Measurements from ENCODE around the gene CEP350. TPM values are rescaled to one million over a fixed set of nuclear protein-coding genes. Genes with fewer than 3 reads are reported as not detected.
"Not testable (repeated sequence)": the region's sequence is repeated elsewhere in the genome, so short reads cannot be mapped to it uniquely, and the experiment has no call there.

Gene CEP350
- polyA plus RNA-seq, 3 donors = 5.5 to 9.8 (median 5.8) TPM

DNA sequence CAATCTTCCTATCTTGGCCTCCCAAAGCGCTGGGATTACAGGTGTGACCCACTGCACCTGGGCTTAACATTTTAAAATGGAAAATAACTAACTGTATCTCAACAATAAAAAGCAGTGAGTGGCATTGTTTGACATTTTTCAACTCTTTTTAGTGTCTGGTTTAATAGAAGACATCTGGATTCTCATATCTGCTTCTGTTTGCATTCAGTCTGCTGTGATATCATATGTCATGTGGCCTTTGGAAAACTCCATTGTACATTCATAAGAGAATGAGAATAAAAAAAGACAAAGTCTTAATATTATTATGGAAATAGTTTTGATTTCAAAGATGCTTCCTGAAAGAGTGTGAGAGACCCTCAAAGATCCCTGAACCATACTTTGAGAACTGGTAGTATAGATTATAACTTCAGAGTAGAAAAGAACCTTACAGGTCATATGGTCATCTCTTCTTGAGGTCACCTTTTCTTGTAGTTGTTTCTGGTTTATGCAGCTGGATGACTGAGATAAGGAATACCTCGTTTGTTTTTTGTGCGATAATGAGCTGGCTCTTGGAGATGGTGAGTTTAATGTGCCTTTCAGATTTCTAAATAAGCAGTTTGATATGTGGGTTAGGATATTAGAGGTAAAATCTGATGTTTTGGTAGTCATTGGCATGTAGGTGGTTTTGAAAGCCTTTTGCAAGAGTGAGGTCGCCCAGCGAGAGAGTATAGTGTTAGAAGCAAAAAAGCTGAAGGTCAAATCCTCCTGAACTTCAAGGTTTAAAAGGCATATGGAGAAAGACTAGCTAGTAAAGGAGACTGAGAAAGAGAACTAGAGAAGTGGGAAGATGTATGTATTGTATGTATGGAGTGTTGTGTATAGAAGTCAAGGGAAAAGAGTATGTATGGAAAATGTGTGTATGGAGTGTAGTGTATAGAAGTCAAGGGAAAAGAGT lies 17.2 kb downstream of the CEP350 start:
- H3K27ac ChIP-seq (ENCODE audit: low read depth, low read length) = no peak overlapping the region
- 49 to 84% (median 79%) methylated on average over 5 of the region's 5 CpGs for WGBS, 3 donors

DNA sequence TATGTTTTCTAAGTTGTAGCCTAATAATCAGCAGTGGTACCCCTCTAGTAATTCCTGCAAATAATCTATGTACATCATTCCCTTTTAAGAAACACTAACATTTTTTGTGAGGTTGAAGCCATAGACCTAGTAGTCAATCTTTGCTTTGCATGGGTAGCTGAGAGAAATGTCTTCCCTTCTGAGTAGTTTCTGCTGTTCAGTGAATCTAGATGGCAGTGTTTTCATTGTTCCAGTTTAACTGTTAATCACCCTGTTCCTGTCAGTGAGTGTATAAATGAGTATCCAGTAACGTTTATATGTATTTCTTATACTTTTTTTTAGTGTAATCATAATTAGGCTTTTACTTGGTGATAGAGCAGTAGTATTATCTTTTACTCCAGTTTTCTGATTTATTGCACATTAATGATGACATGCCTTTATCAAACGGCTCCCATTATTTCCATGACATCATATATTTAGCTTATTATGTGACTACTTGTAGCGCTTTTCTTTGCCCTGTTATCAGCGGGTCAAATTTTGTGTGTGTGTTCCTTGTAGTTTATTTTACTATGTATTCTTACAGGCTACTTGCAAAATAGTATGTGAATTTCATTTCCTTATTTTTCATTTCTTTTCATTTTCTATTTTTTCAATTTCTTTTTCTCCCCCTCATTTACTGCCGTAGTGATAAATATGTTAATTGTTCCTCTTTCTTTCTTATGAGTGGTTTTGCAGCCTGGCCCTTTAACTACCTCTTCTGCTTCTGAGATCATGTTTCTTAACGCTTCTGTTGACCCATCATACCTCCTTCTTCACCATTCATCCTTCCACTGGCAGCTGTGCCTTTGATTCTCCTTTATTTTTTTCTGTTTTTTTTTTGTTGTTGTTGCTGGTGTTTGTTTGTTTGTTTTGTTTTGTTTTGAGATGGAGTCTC lies 18.8 kb downstream of the CEP350 start:
- 65 to 71% (median 70%) methylated on average over 6 of the region's 6 CpGs for WGBS, 3 donors
- no peak overlapping the region for H3K27ac ChIP-seq (ENCODE audit: low read depth, low read length)

DNA sequence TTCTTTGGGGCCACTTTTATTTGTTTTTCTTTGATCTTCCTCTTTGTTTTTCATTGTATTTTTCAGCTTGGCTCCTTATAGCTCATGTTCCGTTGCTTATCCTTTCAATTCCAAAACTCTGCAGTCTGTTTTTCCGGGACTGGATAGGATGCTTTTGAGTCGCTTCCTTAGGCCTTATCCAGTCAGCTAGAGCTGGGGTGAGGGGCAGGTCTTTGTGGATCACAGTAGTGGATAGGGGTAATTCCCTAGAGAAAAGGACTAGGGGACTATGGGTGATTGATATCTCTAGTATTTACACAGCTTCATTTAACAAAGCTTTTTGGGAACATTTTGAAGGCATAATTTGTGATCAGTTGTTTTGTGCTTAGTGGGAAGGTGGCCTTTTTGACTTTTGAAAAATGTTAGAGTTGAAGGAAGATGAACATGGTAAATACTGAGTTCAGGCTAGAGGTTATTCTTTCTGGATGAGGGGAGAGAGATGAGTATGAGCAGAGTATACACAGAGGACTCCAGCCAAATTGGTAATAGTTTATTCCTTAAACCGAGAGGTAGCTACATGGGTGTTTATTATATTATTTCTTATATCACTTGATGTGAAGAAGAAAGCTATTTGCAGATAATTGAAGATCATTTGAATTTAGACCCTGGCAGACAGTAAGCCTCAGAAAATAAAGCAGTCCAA lies 22.5 kb downstream of the CEP350 start:
- no peak overlapping the region for H3K27ac ChIP-seq (ENCODE audit: low read depth, low read length)
- 81 to 86% (median 85%) methylated on average over 4 of the region's 4 CpGs for WGBS, 3 donors

DNA sequence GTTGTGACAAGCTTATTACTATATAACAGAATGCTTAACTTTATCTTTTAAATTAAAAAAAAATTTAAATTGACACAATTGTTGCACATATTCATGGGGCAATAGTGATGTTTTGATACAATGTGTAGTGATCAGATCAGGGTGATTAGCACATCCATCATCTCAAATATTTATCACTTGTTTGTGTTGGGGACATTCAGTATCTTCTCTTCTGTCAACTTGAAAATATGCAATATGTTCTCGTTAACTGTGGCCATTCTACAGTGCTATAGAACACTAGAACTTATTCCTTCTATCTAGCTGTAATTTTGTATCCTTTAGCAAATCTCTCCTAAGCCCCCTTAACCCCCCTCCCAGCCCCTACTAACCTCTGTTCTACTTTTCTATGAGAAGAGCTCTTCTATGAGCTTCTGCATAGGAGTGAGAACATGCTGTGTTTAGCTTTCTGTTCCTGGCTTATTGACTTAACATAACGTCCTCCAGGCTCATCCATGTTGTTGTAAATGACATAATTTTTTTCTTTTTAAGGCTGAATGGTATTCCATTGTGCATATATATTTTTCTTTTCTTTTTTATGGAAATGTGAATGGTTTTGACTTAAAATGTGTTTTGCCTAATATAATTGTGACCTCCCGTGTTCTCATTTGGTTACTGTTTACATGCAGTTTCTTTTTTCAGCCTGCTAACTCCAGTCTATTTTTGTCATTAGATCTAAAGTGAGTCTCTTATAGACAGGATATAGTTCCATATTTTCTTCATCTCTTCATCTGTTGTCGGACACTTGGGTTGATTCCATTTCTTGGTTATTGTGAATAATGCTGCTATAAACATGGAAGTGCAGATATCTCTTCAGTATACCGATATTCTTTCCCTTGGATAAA lies 23.8 kb downstream of the CEP350 start:
- H3K27ac ChIP-seq (ENCODE audit: low read depth, low read length) = no peak overlapping the region
- 80 to 88% (median 84%) methylated on average over 5 of the region's 5 CpGs for WGBS, 3 donors

DNA sequence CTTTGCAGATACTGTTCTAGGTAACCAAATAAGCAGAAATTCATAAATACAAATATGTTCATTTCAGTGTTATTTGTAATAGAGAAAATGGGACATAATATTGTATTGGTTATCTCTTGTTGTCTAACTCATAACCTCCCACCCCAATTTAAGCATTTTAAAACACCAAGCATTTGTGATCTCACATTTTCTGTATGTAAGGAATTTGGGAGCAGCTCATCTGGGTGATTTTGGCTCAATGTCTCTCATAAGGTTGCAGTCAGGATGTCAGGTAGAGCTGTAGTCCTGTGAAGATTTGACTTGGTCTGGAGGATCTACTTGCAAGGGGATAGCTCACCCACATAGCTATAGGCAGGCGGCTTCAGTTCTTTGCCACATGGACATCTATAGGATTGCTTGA lies 29.5 kb downstream of the CEP350 start:
- WGBS, 3 donors = 97 to 100% (median 98%) methylated on average over 1 of the region's 1 CpG
- no peak overlapping the region for H3K27ac ChIP-seq (ENCODE audit: low read depth, low read length)

DNA sequence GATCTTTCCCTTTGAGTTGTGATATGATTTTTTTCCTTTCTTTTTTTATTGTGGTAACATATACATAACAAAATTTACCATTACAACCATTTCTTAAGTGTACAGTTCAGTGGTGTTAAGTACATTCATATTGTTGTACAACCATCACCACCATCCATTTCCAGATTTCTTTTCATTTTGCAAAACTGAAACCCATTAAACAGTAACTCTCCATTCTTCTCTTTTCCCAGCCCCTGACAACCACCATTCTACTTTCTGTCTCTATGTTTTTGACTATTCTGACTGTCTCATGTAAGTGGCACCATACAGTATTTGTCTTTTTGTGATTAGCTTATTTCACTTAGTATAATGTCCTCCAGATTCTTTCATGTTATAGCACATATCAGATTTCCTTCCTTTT lies 30.3 kb downstream of the CEP350 start:
- no peak overlapping the region for H3K27ac ChIP-seq (ENCODE audit: low read depth, low read length)

DNA sequence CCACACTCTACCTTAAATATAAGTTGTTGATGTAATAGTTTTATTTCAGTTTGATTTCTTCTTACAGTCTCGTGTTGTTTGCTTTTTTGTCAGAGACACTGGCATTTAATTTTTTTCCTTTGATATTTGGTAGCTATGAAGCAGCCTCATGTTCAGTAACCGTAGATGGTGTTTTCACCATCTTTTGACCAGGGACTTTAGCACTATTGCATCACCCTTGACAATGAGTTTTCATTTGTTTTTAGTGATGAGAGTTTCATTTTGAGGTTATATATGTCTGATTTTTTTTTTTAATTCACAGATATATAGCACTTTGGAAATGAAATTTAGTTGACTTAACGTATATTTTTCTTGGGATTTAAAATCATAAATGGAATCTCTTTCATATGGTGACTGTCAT lies 36.2 kb downstream of the CEP350 start:
- WGBS, 3 donors = 89 to 94% (median 92%) methylated on average over 3 of the region's 3 CpGs
- H3K27ac ChIP-seq (ENCODE audit: low read depth, low read length) = no peak overlapping the region

DNA sequence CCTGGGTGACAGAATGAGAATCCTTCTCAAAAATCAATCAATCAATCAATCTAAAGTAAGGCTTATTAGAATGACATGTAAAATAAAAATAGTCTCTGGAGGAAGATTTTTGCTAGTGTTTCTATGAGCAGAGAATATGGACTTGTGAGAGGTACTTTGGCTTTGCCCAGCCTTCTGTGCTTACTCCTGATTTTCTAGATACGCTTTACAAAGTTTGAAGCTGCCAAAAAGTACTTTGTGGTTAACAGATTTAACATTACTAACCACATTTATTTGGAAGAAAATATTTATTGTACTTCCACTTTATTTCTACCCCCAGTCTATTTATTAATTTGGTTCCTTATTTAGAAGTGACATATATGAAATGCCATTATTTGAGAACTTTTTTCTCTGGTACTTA lies 41.0 kb downstream of the CEP350 start:
- no peak overlapping the region for H3K27ac ChIP-seq (ENCODE audit: low read depth, low read length)
- WGBS, 3 donors = 91 to 100% (median 97%) methylated on average over 1 of the region's 1 CpG

DNA sequence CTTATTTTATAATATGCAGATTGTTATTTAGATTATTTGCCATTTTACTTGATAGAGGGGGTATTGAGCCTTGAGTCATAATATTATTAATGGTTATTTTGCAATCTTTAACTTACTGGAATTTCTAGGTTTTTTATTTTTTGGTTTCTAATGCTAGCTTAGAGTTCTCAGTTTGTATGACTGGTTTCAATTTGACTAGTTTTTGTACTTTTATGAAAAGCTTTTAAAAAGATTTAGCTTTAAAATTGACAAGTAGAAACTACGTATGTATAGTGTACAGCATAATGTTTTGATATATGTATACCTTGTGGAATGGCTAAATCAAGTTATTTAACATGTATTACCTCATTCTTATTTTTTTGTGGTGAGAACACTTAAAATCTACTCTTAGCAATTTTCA lies 41.5 kb downstream of the CEP350 start:
- H3K27ac ChIP-seq (ENCODE audit: low read depth, low read length) = no peak overlapping the region
- WGBS, 3 donors = 98 to 100% (median 99%) methylated on average over 1 of the region's 1 CpG

DNA sequence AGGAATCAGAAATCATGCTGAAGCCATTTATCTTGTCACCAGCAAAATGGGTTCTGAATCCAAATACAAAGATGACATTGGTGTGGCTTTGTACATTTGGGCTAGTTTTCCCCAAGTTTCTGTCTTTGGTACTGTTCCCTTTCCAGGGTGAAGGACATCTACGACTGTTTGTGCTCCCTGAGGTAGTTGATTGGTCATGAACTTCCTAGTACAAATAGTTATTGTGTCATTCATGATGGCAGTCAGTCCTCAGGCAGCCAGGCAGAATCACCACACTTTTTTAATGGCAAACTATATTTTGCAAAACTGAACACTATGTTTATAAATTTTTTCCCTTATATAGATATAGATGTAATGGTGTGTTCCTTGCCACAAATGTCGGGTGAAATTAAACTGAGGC lies 46.0 kb downstream of the CEP350 start:
- H3K27ac ChIP-seq (ENCODE audit: low read depth, low read length) = no peak overlapping the region
- WGBS, 3 donors = 76 to 92% (median 79%) methylated on average over 2 of the region's 2 CpGs

DNA sequence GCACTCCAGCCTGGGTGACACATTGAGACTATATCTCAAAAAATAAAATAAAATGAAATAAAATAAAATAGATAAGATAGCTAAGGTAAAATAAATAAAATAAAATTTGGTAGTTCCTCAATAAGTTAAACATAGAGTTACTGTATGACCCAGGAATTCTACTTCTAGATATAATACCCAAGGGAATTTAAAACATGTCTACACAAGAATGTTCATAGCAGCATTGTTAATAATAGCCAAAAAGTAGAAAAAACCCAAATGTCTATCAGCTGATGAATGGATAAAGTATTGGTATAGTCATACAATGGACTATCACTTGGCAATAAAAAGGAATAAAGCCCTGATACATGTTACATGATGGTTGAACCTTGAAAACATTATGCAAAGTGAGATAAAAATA lies 47.8 kb downstream of the CEP350 start:
- H3K27ac ChIP-seq (ENCODE audit: low read depth, low read length) = no peak overlapping the region

DNA sequence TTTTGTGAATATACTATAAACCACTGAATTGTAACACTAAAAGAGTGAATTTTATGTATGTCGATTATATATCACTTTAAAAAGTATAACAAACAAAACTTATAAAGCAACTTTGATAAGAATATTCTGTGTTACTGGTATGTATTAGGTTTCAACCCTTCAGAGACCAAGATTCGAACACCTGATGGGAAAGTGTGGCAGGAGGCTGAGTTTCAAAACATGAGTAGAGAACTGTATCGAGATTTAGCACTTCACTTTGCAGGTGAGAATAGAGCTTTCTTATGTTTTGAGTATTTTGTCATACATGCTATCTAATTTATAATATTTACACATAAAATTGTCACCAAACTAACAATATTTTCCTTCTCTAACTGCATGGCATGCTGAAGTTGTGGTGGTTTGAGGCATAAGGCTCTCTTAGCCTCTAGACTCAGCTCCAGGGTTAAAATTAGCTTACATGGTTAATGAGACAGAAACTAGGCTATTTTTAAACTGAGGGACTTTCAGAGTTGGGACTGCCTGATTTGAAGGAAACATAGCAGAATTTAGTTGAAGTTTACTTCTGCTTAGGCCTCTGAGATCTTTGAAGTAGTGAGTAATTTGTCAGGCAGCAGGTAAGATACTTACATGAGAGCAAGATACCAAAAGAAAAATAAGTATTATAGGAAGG lies 48.6 kb downstream of the CEP350 start:
- no peak overlapping the region for H3K27ac ChIP-seq (ENCODE audit: low read depth, low read length)
- WGBS, 3 donors = 93 to 97% (median 94%) methylated on average over 3 of the region's 3 CpGs

DNA sequence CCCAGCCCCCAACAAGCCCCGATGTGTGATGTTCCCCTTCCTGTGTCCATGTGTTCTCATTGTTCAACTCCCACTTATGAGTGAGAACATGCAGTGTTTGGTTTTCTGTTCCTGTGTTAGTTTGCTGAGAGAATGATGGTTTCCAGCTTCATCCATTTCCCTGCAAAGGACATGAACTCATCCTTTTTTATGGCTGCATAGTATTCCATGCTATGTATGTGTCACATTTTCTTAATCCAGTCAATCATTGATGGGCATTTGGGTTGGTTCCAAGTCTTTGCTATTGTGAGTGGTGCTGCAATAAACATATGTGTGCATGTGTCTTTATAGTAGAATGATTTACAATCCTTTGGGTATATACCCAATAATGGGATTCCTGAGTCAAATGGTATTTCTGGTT lies 52.2 kb downstream of the CEP350 start:
- not testable (repeated sequence) for H3K27ac ChIP-seq (ENCODE audit: low read depth, low read length)
- WGBS, 3 donors = 97 to 100% (median 100%) methylated on average over 1 of the region's 1 CpG

DNA sequence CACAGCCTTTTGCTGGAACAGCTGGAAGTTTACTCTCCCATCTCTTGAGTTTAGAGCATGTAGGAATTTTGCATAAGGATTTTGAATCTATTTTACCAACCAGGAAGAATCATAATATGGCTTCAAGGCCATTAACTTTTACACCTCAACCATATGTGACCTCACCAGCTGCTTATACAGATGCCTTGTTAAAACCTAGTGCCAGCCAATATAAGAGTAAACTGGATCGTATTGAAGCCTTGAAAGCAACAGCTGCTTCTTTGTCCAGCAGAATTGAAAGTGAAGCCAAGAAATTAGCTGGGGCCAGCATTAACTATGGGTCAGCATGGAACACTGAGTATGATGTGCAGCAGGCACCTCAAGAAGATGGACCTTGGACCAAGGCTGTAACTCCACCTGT lies 65.4 kb downstream of the CEP350 start:
- WGBS, 3 donors = 48 to 95% (median 83%) methylated on average over 1 of the region's 1 CpG
- no peak overlapping the region for H3K27ac ChIP-seq (ENCODE audit: low read depth, low read length)

DNA sequence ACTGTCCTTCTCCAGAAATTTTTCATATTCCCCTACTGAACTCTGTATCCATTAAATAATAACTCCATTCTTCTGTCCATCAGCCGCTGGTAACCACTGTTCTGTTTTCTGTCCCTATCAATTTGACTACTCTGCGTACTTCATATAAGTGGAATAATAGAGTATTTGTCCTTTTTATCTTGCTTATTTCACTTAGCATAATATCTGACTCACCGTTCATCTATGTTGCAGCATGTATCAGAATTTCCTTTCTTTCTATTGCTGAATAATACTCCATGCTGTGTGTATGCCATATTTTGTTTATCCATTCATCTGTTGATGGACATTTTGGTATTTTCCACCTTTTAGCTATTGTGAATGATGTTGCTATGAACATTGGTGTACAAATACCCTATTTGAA lies 71.9 kb downstream of the CEP350 start:
- WGBS, 3 donors = 93 to 94% (median 93%) methylated on average over 3 of the region's 3 CpGs
- H3K27ac ChIP-seq (ENCODE audit: low read depth, low read length) = no peak overlapping the region

DNA sequence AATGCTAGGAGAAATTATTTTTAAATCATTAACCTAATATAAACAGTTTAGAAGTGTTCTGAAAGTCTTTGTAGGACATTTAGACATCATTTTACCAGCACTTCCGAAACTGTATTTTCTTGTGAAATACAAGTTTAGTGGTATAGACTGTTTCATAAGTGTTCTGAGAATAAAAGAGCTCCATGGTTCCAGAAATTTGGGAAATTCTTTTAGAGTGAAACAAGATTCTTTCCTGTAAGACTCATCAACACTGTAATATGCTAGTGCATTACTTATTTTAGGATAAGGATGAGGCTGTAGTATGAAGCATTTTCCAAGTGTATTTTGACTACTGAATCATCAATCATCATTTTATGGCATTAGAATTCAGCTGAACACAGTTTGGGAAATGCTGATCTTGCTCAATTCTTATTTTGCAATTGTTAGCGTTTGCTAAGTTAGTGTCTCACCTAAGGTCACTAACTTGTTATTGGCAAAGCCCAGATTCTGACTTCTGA lies 73.4 kb downstream of the CEP350 start:
- no peak overlapping the region for H3K27ac ChIP-seq (ENCODE audit: low read depth, low read length)
- WGBS, 3 donors = 33 to 87% (median 43%) methylated on average over 2 of the region's 2 CpGs

DNA sequence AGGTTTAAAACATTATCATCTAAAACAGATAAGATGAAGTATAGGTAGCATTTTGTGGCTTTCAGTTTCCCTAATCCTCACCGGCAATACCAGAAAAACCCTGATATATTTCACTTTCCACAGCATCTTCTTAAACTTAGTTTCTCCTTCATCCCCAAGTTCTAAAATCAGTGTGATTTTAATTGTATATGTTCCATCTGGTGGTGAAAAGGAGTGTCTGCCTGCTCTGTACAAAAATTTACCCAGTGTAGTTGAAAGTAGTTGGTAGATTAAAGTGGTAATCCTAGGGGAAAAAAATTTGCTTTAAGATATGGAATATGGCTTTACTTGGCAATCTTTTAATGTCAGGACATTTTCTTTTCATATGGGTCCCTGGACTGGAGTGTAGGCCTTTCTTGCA lies 74.3 kb downstream of the CEP350 start:
- H3K27ac ChIP-seq (ENCODE audit: low read depth, low read length) = no peak overlapping the region
- WGBS, 3 donors = 76 to 100% (median 94%) methylated on average over 1 of the region's 1 CpG
